GM18873 (cell line): ENCODE measurements around the gene C13orf46.

ENCODE experiments used
- ATAC-seq: cut with Tn5 transposase; IDR thresholded peaks from one replicate; pipeline ENCODE4 v1.9.1; 2021; ENCODE audit warnings: mild to moderate bottlenecking, moderate library complexity, moderate number of reproducible peaks; ENCODE audit not compliant: unreplicated experiment, low FRiP score

C13orf46 gene

DNA sequence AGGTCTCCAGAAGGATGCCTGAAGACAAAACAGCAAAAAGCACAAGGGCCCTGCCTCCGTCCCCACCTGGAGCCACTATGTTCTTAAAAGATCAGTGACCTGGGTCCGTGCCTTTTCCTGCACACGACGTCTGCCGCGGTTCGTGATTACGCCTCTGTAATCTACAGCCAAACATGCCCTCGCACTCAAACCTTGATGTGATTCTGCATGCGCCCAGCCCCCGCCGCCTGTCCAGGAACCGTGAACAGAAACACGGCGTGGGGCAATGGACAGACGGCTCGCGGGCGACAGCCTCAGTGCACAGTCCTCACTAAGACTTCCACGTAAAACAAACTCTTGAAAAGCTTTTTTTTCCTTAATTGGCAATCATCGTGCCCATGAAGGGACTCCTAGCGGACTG is 15.5 kb downstream of the C13orf46 start:
- ATAC-seq, result no peak

DNA sequence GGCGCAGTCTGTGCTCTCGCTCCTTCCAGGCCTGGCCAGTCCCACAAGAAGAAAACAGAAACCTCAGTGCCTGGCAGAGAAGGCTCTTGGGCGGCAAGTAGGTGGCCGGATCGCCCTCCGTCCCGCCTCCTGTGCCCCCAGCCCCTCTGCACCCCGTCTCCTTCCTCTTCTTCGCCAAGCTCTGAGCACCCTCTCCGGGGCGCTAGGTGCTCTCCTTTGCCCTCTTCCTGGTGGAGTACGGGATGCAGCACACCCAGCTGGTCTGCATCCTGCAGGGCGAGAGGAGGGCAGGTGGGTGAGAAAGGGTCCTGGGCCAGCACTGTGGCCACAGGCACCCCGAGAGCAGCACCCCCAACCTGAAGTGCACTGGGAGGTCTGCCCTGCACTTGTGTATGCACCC is 17.3 kb downstream of the C13orf46 start:
- ATAC-seq, result no peak

- ATAC-seq, result no peak
These were observed 18.2 kb downstream of the C13orf46 start for GRCh38 chr13:113955691-113956090.

- no peak for ATAC-seq
These were observed 18.6 kb downstream of the C13orf46 start for GRCh38 chr13:113955235-113955634.

DNA sequence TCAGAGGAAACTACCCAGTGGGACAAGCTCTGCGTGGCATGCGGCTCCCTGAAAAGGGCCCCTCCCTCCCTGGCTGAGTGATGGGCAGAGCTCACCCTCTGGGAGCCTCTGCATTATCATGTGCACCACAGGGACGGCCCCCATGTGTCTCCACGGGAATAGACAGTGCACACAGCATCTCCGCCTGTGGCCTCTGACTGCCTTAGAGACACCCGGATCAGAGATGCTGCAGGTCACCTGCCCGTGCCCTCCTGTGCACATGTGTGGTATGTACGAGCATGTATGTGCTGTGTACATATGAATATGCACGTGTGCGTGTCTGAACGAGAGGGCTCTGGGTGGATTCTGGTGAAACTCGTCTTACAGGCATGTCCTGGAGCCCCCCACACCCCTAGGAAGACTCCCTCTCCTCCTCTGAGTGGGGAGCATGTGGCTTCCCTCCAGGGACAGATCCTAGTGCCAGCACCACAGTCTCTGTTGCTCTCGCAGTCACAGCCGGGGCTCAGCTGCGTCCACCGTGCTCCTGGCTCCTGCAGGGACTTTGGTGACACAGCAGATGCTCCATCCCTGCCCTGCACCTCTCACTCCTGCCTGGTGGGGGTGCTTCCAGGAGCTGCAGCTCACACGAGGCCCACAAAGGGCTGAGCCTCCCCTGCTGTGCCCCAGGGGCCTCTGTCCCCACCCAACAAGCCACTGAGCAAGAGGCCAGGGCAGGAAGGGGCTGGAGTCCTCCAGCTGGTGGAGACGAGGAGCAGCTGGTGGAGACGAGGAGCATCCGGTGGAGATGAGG is 19.6 kb downstream of the C13orf46 start:
- ATAC-seq, result no peak

GRCh38 chr13:113953561-113953960 is 20.3 kb downstream of the C13orf46 start:
- ATAC-seq, result no peak

DNA sequence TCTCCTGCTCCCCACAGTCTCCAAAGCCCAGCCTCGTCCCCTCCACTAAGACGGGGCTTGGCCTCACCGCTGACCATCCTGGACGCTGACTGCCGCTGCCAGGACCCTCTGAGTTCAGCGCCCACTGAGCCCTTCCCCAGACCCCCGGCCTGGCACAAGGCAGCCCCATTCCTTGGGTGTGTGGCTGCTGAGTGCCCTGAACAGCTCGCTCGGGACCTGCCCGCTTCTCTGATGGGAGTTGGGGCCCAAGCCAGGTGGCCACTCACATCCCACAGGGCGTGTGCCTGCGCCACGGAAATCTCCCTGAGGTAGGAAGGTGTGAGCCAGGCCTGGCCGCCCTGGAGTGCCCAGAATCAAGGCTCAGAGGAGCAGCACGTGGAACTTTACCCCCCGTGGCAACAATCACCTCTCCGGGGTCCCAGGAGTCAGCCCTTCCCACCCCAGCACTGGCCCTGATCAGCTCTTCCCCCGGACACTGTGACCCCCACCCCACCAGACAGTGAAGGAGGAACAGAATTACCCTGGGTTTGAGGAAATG is 20.8 kb downstream of the C13orf46 start:
- ATAC-seq, result no peak

DNA sequence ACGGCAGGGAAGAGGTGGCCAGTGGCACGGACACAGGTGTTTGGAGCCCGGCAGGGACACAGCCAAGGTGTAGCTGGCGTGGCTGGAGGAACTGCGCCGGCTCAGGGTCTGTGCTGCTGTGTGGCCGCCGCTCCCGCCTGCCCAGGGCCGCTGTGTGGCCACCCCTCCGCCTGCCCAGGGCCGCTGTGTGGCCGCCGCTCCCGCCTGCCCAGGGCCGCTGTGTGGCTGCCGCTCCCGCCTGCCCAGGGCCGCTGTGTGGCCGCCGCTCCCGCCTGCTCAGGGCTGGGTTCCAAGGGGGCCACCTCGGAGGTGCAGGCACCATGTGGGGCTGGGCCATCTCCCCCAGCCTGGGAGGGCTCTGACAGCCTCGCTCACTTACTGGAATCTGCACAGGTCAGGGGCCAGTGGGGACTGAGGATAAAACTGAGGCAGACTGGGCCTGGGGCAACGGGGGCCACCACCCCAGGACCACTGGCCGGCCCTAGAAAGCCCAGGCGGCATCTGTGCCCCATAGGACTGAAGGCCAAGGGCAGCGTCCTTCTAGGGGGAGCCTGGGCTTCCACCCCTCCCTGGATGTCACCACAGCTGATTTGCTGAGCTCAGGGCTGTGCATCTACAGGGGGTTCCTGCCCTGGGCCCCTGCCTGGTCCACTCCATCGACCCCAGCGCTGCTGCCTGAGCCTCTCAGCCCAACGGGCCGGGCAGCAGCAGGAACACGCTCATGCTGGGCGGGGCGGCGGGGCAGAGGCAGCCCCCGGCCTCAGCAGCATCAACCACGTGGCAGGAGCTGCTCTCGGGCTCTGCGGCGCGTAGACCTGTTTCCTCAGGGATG is 21.5 kb downstream of the C13orf46 start:
- ATAC-seq, result no peak

DNA sequence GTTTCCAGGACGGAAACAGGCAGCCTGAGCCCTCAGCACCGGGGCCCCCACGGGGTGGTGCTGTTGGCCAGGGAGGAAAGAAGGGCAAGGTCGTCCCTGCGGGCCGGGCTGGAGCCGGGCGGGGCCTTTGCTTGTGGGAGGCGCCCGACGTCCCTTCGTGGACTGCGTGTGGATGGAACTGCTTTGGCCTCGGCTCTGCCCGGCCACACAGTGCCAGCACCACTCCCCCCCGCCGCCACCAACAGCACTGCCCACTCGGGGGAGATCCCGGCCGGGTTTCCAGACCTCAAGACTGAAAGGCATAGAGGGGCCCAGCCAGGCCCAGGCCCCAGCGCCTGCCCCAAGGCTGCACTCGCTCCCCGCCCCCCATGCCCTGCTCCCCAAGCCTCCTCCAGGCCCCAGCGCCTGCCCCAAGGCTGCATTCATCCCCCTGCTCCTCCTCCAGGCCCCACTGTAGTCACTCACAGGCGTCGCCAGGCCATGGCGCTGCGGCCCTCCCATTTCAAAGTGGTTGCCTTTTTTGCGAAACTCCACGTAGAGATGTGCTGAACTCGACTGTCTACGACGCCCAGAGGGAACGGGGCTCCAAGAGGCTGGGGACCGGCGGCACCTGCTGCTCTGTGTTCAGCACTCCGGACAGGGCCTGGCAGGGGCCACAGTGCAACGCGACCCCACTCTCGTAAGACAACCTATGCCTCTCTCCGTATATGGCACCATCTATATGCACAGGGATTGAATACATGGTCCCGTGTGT is 22.5 kb downstream of the C13orf46 start:
- ATAC-seq, result no peak

- no peak for ATAC-seq
These were observed 23.2 kb downstream of the C13orf46 start for GRCh38 chr13:113950451-113951245.

DNA sequence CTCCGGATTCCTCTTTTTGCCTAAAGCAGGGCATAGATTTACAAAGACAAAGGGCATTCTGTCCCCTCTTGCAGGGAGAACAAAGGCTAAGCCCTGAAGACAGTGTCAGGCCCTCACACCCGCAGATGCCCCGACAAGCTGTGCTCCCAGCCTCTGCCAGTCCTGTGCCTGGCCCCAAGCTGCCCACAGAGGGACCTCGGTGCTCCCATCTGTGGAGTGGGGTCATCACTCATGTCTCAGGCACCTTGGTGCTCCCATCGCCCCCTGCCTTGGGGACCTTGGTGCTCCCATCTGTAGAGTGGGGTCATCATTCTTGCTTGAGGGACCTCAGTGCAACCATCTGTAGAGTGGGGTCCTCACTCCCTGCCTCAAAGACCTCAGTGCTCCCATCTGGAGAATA is 24.3 kb downstream of the C13orf46 start:
- no peak for ATAC-seq

GRCh38 chr13:113948034-113948742 is 25.7 kb downstream of the C13orf46 start:
- no peak for ATAC-seq

GRCh38 chr13:113947311-113948033 is 26.4 kb downstream of the C13orf46 start:
- no peak for ATAC-seq

DNA sequence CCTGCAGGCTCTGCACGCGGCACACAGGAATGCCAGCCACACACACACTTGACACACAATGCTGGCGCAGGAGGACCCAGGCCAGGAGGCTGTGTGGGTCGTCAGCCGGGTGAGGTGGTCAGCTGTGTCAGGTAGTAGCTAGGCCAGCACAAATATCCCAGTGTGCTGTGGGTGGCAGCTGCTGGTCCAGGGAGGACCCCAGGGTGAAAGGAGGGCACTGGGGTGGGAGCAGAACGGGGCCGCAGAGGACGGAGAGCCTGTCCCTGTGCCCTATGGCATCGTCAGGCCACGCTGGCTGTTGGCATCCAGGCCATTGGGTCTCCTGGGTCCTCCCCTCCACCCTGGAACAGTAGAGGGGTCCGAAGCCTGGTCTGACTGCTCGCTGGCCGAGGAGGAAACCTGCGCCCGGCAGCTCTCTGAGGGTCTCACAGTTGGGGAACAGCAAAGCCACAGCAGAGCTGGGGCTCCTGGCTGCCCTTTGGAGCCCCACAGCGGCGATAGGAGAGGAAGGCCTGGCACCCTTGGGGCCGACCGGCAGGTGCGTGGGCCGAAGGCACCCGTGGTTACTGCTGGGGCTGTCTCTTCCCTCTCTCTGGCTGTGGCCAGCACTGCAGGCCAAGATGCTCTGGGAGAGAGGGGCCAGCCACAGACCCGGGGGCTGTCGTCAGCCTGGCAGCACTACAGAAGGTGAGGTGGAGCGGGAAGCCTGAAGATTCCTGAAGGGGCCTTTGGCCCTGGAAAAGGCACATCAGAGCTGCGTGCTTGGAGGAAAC is 27.3 kb downstream of the C13orf46 start:
- no peak for ATAC-seq

GRCh38 chr13:113945857-113946408 is 27.9 kb downstream of the C13orf46 start:
- ATAC-seq, result no peak

- ATAC-seq, result no peak
These were observed 29.9 kb downstream of the C13orf46 start for GRCh38 chr13:113943821-113944565.

DNA sequence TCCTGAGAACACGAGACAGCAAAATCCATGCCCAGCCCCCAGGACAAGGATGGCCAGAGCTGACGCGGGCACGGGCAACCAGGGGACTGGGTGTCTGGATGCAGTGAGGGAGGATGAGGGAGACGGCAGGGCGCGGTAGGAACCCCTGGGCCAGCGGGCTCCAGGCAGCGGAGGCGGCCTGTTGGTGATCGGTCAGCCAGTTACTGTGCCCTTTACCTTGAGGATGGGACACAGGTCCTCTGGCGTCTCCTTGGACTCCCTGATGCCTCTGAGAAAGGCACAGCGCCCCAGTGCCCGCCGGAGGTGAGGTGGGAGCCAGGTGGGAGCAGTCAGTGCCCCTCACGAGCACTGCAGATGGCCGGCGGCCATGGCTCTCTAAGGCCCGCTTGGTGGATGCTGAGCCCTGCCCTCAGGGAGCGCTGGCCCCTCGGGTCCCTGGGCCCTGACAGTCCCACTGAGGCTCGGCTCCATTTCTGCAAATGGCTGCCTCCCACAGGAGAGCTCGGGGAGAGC is 31.2 kb downstream of the C13orf46 start:
- no peak for ATAC-seq
